ENCODE data around the gene CCM2.

The CCM2 gene

GRCh38 chr7:44964831-44965440 is 35.1 kb upstream of the CCM2 start:
- DNase-seq (ENCODE audit: low spot score), result no peak
- in situ Hi-C loops (cut with MboI; ENCODE audit: low pct_unique_long_range_greater_than_20kb, low sequenced_read_pairs, unreplicated experiment), result no loop called here
- TF ChIP-seq, protein P1, sequence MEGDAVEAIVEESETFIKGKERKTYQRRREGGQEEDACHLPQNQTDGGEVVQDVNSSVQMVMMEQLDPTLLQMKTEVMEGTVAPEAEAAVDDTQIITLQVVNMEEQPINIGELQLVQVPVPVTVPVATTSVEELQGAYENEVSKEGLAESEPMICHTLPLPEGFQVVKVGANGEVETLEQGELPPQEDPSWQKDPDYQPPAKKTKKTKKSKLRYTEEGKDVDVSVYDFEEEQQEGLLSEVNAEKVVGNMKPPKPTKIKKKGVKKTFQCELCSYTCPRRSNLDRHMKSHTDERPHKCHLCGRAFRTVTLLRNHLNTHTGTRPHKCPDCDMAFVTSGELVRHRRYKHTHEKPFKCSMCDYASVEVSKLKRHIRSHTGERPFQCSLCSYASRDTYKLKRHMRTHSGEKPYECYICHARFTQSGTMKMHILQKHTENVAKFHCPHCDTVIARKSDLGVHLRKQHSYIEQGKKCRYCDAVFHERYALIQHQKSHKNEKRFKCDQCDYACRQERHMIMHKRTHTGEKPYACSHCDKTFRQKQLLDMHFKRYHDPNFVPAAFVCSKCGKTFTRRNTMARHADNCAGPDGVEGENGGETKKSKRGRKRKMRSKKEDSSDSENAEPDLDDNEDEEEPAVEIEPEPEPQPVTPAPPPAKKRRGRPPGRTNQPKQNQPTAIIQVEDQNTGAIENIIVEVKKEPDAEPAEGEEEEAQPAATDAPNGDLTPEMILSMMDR (IDR thresholded peaks at IDR 0.05; ENCODE audit: extremely low read depth, insufficient read depth, missing control alignments), result no peak

DNA sequence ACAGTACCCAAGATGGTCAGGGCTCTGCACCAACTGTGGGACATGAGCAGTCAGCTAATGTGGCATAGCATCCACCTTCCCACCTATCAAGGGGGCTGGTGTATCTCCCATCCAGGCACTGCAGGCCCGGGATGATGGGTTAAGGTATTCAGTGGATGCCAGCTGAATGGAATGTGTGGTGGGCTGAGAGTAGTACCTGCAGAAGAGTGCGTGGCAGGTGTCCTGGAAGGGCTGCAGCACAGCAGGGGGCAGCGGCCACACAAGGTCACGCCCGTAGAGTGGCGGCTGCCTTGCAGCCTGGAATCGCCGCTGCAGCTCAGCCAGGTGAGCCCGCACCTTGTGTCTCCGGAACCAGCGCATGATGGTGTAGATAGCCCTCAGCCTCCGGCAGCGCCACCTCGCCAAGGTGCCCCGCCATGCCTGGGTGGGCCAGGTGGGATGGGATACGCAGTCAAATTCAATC is 34.5 kb upstream of the CCM2 start:
- in situ Hi-C loops (cut with MboI; ENCODE audit: low pct_unique_long_range_greater_than_20kb, low sequenced_read_pairs, unreplicated experiment), result no loop called here
- DNase-seq (ENCODE audit: low spot score), result no peak
- TF ChIP-seq, protein P1 (IDR thresholded peaks at IDR 0.05; ENCODE audit: extremely low read depth, insufficient read depth, missing control alignments), result no peak

- DNase-seq (ENCODE audit: low spot score), result no peak
- in situ Hi-C loops (cut with MboI; ENCODE audit: low pct_unique_long_range_greater_than_20kb, low sequenced_read_pairs, unreplicated experiment), result no loop called here
- TF ChIP-seq, protein P1 (IDR thresholded peaks at IDR 0.05; ENCODE audit: extremely low read depth, insufficient read depth, missing control alignments), result no peak
These were observed 33.9 kb upstream of the CCM2 start for GRCh38 chr7:44965937-44966730.

GRCh38 chr7:44966731-44967538 is 33.1 kb upstream of the CCM2 start:
- no peak for DNase-seq (ENCODE audit: low spot score)
- TF ChIP-seq, protein P1 (IDR thresholded peaks at IDR 0.05; ENCODE audit: extremely low read depth, insufficient read depth, missing control alignments), result no peak
- in situ Hi-C loops (cut with MboI; ENCODE audit: low pct_unique_long_range_greater_than_20kb, low sequenced_read_pairs, unreplicated experiment), result no loop called here

GRCh38 chr7:44967571-44968446 is 32.2 kb upstream of the CCM2 start:
- in situ Hi-C loops (cut with MboI; ENCODE audit: low pct_unique_long_range_greater_than_20kb, low sequenced_read_pairs, unreplicated experiment), result no loop called here
- TF ChIP-seq, protein P1 (IDR thresholded peaks at IDR 0.05; ENCODE audit: extremely low read depth, insufficient read depth, missing control alignments), result no peak
- no peak for DNase-seq (ENCODE audit: low spot score)

Measured in GM13977 (cell line).